ENCODE measurements around the gene MOV10. TPM values are rescaled to one million over a fixed set of nuclear protein-coding genes. Genes with fewer than 3 reads are reported as not detected.

MOV10 gene
- total and polyA plus RNA-seq, 2 of the 8 experiments (the other 6 are each of a cell fraction or from before 2014, with no cell fraction given): 57.3 to 109 TPM

DNA sequence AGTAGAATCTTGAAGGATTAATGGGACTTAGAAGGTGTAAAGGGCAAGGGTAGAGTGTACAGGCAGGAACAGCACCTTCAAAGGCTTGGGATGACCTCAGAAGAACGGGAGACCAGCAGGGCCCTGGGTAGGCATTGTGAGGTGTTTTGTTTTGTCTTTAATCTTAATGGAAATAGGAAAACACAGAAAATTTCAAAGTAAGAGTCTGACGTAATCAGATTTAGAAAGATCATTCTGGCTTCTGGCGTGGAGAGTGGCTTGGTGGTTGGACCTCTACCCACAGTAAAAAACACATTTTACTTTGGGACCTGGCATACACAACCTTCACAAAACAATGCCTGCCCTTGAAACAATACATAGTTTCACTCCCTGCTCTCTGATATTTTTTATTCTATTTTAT, 4.1 kb downstream of the MOV10 start:
- H3K79me1 ChIP-seq (ENCODE audit: low read depth, low read length): no peaks in the 10 kb centered on the region; the same call in 1 of the 2 replicates
- no peak overlapping the region for H3K4ac ChIP-seq (replicated peaks; ENCODE audit: insufficient read length, low read depth, low read length)
- peaks cover 10% of the 10 kb centered on the region; the same call in 1 of the 2 replicates for H3K23me2 ChIP-seq (ENCODE audit: low read depth, low read length)
- no peak overlapping the region for H3K56ac ChIP-seq (replicated peaks; ENCODE audit: insufficient read length, low read depth, low read length)
- H2AK5ac ChIP-seq (ENCODE audit: low read depth, low read length): no peak overlapping the region
- peaks cover 0 to 44% of the 10 kb centered on the region in 2 experiments; a peak in 3 of 4 replicates for H3K79me2 ChIP-seq (ENCODE audit: control insufficient read depth in 1 of 2, insufficient read depth in 2 of 2, low read length in 2 of 2)
- H3K36me3 ChIP-seq (ENCODE audit: control insufficient read depth in 2 of 4, insufficient read depth in 4 of 4, low read length in 3 of 4): no peaks in the 10 kb centered on the region
- TF ChIP-seq TAF7 (optimal IDR thresholded peaks at IDR 0.05; ENCODE audit: borderline replicate concordance, low read depth, low read length): no peak
- TF ChIP-seq BACH1 (IDR thresholded peaks at IDR 0.05; ENCODE audit: low read length): no peak
- no peak for TF ChIP-seq SP4 (IDR thresholded peaks at IDR 0.05; ENCODE audit: low read length)
- TF ChIP-seq, protein P1, sequence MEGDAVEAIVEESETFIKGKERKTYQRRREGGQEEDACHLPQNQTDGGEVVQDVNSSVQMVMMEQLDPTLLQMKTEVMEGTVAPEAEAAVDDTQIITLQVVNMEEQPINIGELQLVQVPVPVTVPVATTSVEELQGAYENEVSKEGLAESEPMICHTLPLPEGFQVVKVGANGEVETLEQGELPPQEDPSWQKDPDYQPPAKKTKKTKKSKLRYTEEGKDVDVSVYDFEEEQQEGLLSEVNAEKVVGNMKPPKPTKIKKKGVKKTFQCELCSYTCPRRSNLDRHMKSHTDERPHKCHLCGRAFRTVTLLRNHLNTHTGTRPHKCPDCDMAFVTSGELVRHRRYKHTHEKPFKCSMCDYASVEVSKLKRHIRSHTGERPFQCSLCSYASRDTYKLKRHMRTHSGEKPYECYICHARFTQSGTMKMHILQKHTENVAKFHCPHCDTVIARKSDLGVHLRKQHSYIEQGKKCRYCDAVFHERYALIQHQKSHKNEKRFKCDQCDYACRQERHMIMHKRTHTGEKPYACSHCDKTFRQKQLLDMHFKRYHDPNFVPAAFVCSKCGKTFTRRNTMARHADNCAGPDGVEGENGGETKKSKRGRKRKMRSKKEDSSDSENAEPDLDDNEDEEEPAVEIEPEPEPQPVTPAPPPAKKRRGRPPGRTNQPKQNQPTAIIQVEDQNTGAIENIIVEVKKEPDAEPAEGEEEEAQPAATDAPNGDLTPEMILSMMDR (IDR thresholded peaks at IDR 0.05; ENCODE audit: control extremely low read depth in 1 of 3, insufficient read depth in 1 of 3, low read depth in 1 of 3, low read length in 3 of 3): no peak
- TF ChIP-seq HDAC2 (IDR thresholded peaks at IDR 0.05; ENCODE audit: borderline replicate concordance in 1 of 2, low read depth in 2 of 2, low read length in 2 of 2): no peak
- TF ChIP-seq POLR2AphosphoS5 (IDR thresholded peaks at IDR 0.05; ENCODE audit: low read depth, low read length): no peak
- no peak for TF ChIP-seq SIN3A (conservative IDR thresholded peaks at IDR 0.05 in 1 of 2, IDR thresholded peaks at IDR 0.05 in 1 of 2; ENCODE audit: low read depth in 1 of 2, low read length in 2 of 2)
- TF ChIP-seq RBBP5 (IDR thresholded peaks at IDR 0.05; ENCODE audit: borderline replicate concordance, low read depth, low read length): no peak
- H3K18ac ChIP-seq (ENCODE audit: extremely low read depth, low read length): no peak overlapping the region
- H2BK15ac ChIP-seq (ENCODE audit: low read length): no peak overlapping the region
- H4K8ac ChIP-seq (ENCODE audit: extremely low read depth, insufficient read depth, low read length): no peak overlapping the region
- H3K14ac ChIP-seq (ENCODE audit: insufficient read length): no peak overlapping the region
- H2BK5ac ChIP-seq (ENCODE audit: low read depth, low read length): no peak overlapping the region
- POLR2A ChIA-PET (ENCODE audit: partially characterized antibody): interaction anchor here (1.2 to 1.6 kb wide), 2 partner anchors 22 to 27 kb away, joined by 4 to 5 read pairs; no protein-coding TSS in a partner anchor
- H3K9ac ChIP-seq (replicated peaks in 1 of 4; ENCODE audit: extremely low read depth in 1 of 4, low read depth in 3 of 4, low read length in 3 of 4): no peak overlapping the region
- no peak overlapping the region for H2AFZ ChIP-seq (ENCODE audit: low read length)
- H3K9me3 ChIP-seq (ENCODE audit: insufficient read depth in 2 of 2, low read depth in 1 of 2, low read length in 1 of 2): no peaks in the 10 kb centered on the region
- no peak overlapping the region for H4K5ac ChIP-seq (ENCODE audit: insufficient read length, low read depth, low read length)
- WGBS, 2 experiments (ENCODE audit: extremely low coverage in 1 of 2, insufficient coverage in 1 of 2, insufficient read length in 1 of 2, insufficient replicate concordance in 2 of 2, low coverage in 1 of 2, low lambda C conversion rate in 2 of 2, missing lambda C conversion rate in 1 of 2): 86% methylated on average over 3 of the region's 3 CpGs; no CpG with 5 or more reads in 1 of the 2 experiments
- H3K27me3 ChIP-seq (replicated peaks in 1 of 4; ENCODE audit: control insufficient read depth in 3 of 4, extremely low read depth in 1 of 4, insufficient read depth in 3 of 4, low read length in 3 of 4): peaks cover 0 to 2% (median 0%) of the 10 kb centered on the region in 4 experiments; a peak in 2 of 7 replicates
- H4K20me1 ChIP-seq (replicated peaks in 1 of 2; ENCODE audit: control insufficient read depth in 1 of 2, insufficient read depth in 2 of 2, low read length in 2 of 2): peaks cover 0 to 5% of the 10 kb centered on the region in 2 experiments
- FAIRE-seq (no peak), DNase-seq (ENCODE audit: low read depth in 1 of 2, low spot score in 2 of 2) (no peak)
- H2BK20ac ChIP-seq (ENCODE audit: low read length): no peak overlapping the region
- H3K4me2 ChIP-seq (ENCODE audit: insufficient read depth in 1 of 2, low read depth in 2 of 2, low read length in 2 of 2): no peak overlapping the region
- H4K91ac ChIP-seq (replicated peaks; ENCODE audit: insufficient read length, low read length): no peak overlapping the region
- peaks cover 0 to 5% (median 5%) of the 10 kb centered on the region in 4 experiments; a peak in 3 of 7 replicates for H3K4me1 ChIP-seq (replicated peaks in 1 of 4; ENCODE audit: control insufficient read depth in 3 of 4, insufficient read depth in 4 of 4, low read length in 3 of 4)
- no peak overlapping the region for H3K27ac ChIP-seq (ENCODE audit: low read depth, low read length)
- H2BK120ac ChIP-seq (replicated peaks; ENCODE audit: low read depth, low read length): no peak overlapping the region
- no peak overlapping the region for H3K4me3 ChIP-seq (ENCODE audit: extremely low read depth in 1 of 4, insufficient read depth in 2 of 4, low read depth in 3 of 4, low read length in 4 of 4)
- no peak overlapping the region for H2BK12ac ChIP-seq (ENCODE audit: low read depth, low read length)
- CTCF ChIA-PET (ENCODE audit: partially characterized antibody): interaction anchor here (1.1 kb wide), 1 partner anchor 15 kb away, joined by 3 read pairs; no protein-coding TSS in a partner anchor
- no peak overlapping the region for H3K23ac ChIP-seq (ENCODE audit: insufficient read length)
